Measurements from ENCODE around the gene STKLD1. TPM values are rescaled to one million over a fixed set of nuclear protein-coding genes. Genes with fewer than 3 reads are reported as not detected.
"Not testable (repeated sequence)": the region's sequence is repeated elsewhere in the genome, so short reads cannot be mapped to it uniquely, and the experiment has no call there.

STKLD1 gene
- total and polyA plus RNA-seq, 9 of the 15 experiments (the other 6 are each of a cell fraction or from before 2014, with no cell fraction given) = 0.10 to 0.65 (median 0.33) TPM; not detected in 2

DNA sequence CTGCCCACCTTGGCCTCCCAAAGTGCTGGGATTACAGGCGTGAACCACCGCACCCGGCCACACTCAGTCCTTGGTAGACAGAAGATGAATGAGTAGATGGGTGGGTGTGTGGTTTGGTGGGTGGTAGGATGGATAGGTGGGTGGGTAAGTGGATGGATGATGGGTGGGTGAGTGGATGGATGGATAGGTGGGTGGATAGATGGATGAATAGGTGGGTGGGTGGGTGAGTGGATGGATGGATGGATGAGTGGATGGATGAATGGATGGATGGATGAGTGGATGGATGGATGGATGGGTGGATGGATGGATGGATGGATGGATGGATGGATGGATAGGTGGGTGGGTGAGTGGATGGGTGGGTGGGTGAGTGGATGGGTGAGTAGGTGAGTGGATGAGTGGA is 16.1 kb downstream of the STKLD1 start:
- H3K4me3 ChIP-seq; DNase-seq (ENCODE audit: extremely low read depth in 1 of 4, low spot score in 3 of 4); POLR2A ChIA-PET; H3K27ac ChIP-seq (ENCODE audit: extremely low read depth, low read depth, low read length); ATAC-seq; BruUV-seq (replicated peaks); H3K9ac ChIP-seq (ENCODE audit: insufficient read depth in 1 of 2, low read depth in 2 of 2, low read length in 2 of 2); in situ Hi-C loops (cut with MboI); H3K36me3 ChIP-seq (ENCODE audit: control insufficient read depth, insufficient read depth, low read length); H3K4me2 ChIP-seq (ENCODE audit: insufficient read depth, low read length); FAIRE-seq; H3K79me2 ChIP-seq (ENCODE audit: control insufficient read depth, insufficient read depth, low read length); H3K9me1 ChIP-seq (ENCODE audit: control insufficient read depth, insufficient read depth, low read length); H3K4me1 ChIP-seq (replicated peaks in 1 of 2; ENCODE audit: control insufficient read depth in 2 of 2, insufficient read depth in 2 of 2, low read length in 2 of 2); H3K9me3 ChIP-seq (replicated peaks; ENCODE audit: control insufficient read depth, insufficient read depth, low read depth, low read length); CTCF ChIA-PET (ENCODE audit: low intra/inter-chr PET ratio); intact Hi-C loops (cut with micrococcal nuclease); H4K20me1 ChIP-seq (replicated peaks; ENCODE audit: control insufficient read depth, insufficient read depth, low read length); H2AFZ ChIP-seq (ENCODE audit: low read depth, low read length): not testable (repeated sequence)
- WGBS (ENCODE audit: insufficient coverage, low coverage, missing lambda C conversion rate) = 5% methylated on average over 3 of the region's 3 CpGs
- TF ChIP-seq EGR1 (conservative IDR thresholded peaks at IDR 0.05) = peak; percentile 33
- H3K27me3 ChIP-seq (ENCODE audit: control insufficient read depth in 2 of 2, insufficient read depth in 2 of 2, low read length in 2 of 2) = peaks cover 42 to 69% of the 10 kb centered on the region in 2 experiments; a peak in 4 of 5 replicates

DNA sequence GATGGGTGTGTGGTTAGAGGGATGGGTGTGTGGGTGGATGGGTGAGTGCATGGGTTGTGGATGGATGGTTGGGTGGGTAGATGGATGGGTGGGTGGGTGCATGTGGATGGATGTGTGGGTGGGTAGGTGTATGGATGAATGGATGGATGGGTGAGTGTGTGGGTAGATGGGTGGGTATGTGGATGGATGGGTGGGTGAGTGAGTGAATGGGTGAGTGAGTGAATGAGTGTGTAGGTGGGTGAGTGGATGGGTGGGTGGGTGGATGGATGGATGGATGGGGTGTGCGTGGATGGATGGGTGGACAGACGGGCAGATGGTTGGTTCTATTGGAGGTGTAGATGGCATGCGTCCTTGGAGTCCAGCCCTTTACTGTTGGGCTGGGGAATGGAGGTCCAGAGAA is 17.2 kb downstream of the STKLD1 start:
- Histone ChIP-seq H3K9me1 (ENCODE audit: control insufficient read depth, insufficient read depth, low read length) (peaks cover 2% of the 10 kb centered on the region), H3K4me3 (no peak overlapping the region), H3K4me1 (replicated peaks in 1 of 2; ENCODE audit: control insufficient read depth in 2 of 2, insufficient read depth in 2 of 2, low read length in 2 of 2) (peaks cover 0 to 7% of the 10 kb centered on the region in 2 experiments; a peak in 2 of 5 replicates), H3K9me3 (replicated peaks; ENCODE audit: control insufficient read depth, insufficient read depth, low read depth, low read length) (no peaks in the 10 kb centered on the region), H3K36me3 (ENCODE audit: control insufficient read depth, insufficient read depth, low read length) (no peaks in the 10 kb centered on the region), H3K27ac (ENCODE audit: extremely low read depth, low read depth, low read length) (no peak overlapping the region), H3K27me3 (ENCODE audit: control insufficient read depth in 2 of 2, insufficient read depth in 2 of 2, low read length in 2 of 2) (peaks cover 36 to 63% of the 10 kb centered on the region in 2 experiments; a peak in 4 of 5 replicates), H3K79me2 (ENCODE audit: control insufficient read depth, insufficient read depth, low read length) (no peaks in the 10 kb centered on the region), H3K9ac (ENCODE audit: insufficient read depth in 1 of 2, low read depth in 2 of 2, low read length in 2 of 2) (no peak overlapping the region), H4K20me1 (replicated peaks; ENCODE audit: control insufficient read depth, insufficient read depth, low read length) (peaks cover 9% of the 10 kb centered on the region; the same call in 1 of the 2 replicates), H2AFZ (ENCODE audit: low read depth, low read length) (no peak overlapping the region), H3K4me2 (ENCODE audit: insufficient read depth, low read length) (no peak overlapping the region)
- no TSS peak for BruUV-seq (replicated peaks)
- POLR2A ChIA-PET = no interaction called here
- in situ Hi-C loops (cut with MboI) (no loop called here), intact Hi-C loops (cut with micrococcal nuclease) (no loop called here)
- TF ChIP-seq CREBBP (IDR thresholded peaks at IDR 0.05; ENCODE audit: low read depth, low read length) (peak; percentile 44), ZBTB8A (IDR thresholded peaks at IDR 0.05; ENCODE audit: partially characterized antibody) (no peak)
- no peak for DNase-seq (ENCODE audit: extremely low read depth in 1 of 4, low spot score in 3 of 4)
- 0% methylated on average over 2 of the region's 3 CpGs for WGBS (ENCODE audit: insufficient coverage, low coverage, missing lambda C conversion rate)
- no peak for FAIRE-seq
- CTCF ChIA-PET (ENCODE audit: low intra/inter-chr PET ratio) = no interaction called here
- ATAC-seq = no peak

Data from K562 (cell line).